ENCODE results near the gene SARNP.

Gene SARNP

DNA sequence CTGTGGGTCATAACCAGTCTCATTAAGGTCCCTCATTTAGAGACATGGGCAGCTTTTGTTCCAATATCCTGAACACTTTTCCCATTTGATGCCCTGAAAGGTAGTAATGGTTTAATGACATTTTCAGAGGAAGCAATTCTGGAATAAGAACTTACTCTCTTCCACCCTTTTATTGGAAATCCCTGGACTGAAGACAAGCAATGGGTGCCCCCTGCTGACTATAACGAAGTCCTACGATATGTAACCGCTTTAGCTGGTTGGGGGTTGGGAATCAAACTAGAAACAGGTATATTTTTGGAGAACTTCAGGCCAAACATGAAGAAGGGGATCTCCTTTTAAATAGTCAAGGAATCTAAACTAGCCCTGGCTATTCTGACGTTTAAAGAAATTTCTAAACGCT lies 20.5 kb downstream of the SARNP start:
- H3K27ac ChIP-seq = no peak overlapping the region
- no peak for DNase-seq (ENCODE audit: low spot score)
- no peak overlapping the region for H3K4me3 ChIP-seq
- TF ChIP-seq, protein P1, sequence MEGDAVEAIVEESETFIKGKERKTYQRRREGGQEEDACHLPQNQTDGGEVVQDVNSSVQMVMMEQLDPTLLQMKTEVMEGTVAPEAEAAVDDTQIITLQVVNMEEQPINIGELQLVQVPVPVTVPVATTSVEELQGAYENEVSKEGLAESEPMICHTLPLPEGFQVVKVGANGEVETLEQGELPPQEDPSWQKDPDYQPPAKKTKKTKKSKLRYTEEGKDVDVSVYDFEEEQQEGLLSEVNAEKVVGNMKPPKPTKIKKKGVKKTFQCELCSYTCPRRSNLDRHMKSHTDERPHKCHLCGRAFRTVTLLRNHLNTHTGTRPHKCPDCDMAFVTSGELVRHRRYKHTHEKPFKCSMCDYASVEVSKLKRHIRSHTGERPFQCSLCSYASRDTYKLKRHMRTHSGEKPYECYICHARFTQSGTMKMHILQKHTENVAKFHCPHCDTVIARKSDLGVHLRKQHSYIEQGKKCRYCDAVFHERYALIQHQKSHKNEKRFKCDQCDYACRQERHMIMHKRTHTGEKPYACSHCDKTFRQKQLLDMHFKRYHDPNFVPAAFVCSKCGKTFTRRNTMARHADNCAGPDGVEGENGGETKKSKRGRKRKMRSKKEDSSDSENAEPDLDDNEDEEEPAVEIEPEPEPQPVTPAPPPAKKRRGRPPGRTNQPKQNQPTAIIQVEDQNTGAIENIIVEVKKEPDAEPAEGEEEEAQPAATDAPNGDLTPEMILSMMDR (IDR thresholded peaks at IDR 0.05) = no peak

DNA sequence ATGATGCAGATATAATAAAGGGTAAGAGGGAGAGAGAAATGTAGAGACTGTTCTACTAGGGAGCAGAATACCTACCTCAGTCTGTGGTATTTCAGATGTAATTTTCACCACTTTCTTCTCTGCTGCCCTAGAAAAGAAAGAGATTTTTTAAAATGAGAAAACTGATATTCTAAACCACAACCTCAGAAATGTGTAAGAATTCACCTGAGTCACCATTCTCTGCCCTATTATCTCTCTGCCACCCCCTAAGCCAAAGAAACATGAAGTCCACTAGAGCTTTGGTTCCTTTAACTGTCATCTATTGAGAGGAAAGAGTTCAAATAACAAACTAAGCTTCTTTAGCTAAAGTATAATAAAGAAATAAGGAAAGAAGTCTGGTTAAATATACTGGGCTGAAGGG lies 21.6 kb downstream of the SARNP start:
- no peak for DNase-seq (ENCODE audit: low spot score)
- TF ChIP-seq, protein P1 (IDR thresholded peaks at IDR 0.05) = no peak
- Histone ChIP-seq H3K4me3 (no peak overlapping the region), H3K27ac (no peak overlapping the region)

DNA sequence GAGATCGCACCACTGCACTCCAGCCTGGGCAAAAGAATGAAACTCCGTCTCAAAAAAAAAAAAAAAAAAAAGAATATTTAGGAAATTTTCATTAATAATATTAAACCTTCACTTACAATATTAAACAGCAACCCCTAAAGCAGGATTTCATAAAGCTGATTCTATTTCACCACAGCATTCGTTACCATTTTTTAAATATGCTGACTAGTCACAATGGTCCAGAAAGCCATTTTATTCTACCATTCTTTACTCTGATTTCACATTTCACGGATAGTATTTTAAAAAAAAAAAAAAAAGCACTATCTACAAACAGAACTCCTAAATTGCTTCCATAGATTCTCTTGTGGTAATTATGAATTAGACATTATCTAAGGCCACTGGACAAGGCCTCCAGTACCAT lies 27.6 kb downstream of the SARNP start:
- TF ChIP-seq, protein P1 (IDR thresholded peaks at IDR 0.05) = no peak
- DNase-seq (ENCODE audit: low spot score) = no peak
- no peak overlapping the region for H3K27ac ChIP-seq
- no peak overlapping the region for H3K4me3 ChIP-seq

DNA sequence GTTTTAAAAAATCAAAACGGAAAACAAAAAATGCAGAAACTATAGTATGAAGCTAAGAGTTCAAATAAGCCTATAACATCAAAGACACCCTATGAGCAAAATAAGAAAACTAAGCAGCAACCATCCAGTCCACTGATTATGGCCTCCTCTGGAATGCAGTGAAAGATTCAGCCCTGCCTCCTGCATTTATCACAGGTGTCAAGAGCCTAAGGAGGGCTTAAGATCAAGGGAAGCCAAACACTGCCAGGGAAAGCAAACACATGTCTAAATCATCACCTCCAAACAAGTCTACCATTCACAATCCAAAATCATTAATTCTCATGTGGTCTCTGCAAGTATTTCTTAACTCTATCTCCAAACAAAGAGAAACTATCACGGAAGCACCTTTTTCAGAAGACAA lies 28.4 kb downstream of the SARNP start:
- DNase-seq (ENCODE audit: low spot score) = no peak
- TF ChIP-seq, protein P1 (IDR thresholded peaks at IDR 0.05) = no peak
- H3K27ac ChIP-seq = no peak overlapping the region
- no peak overlapping the region for H3K4me3 ChIP-seq

DNA sequence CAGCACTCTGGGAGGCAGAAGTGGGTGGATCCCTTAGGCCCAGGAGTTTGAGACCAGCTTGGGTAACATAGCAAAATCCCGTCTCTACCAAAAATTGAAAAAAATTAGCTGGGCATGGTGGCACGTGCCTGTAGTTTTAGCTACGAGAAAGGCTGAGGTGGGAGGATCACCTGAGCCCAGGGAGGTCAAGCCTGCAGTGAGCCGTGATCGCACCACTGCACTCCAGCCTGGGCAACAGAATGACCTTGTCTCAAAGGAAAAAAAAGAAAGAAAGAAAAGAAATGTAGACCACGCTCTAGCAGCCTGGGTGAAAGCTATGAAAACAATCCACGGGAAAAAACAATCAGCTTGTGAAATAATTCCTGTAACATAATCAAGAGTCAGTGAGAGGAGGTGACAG lies 29.0 kb downstream of the SARNP start:
- TF ChIP-seq, protein P1 (IDR thresholded peaks at IDR 0.05) = no peak
- H3K27ac ChIP-seq = no peak overlapping the region
- no peak for DNase-seq (ENCODE audit: low spot score)
- no peak overlapping the region for H3K4me3 ChIP-seq

DNA sequence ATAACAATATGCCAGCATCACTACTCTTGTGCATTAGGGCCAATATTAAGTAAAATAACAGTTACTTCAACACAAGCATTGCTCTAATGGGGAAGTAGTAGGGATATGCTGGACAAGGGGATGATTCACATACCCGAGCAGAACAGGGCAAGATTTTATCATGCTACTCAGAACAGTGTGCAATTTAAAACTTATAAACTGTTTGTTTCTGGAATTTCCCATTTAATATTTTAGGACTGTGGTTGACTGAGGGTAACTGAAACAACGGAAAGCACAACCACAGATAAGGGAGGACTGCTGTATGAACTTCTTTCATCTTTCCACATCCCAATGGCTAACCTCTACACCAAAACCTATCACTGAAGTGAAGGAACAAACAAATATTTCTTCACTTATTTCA lies 36.8 kb downstream of the SARNP start:
- DNase-seq (ENCODE audit: low spot score) = no peak
- Histone ChIP-seq H3K4me3 (no peak overlapping the region), H3K27ac (no peak overlapping the region)
- TF ChIP-seq, protein P1 (IDR thresholded peaks at IDR 0.05) = no peak

DNA sequence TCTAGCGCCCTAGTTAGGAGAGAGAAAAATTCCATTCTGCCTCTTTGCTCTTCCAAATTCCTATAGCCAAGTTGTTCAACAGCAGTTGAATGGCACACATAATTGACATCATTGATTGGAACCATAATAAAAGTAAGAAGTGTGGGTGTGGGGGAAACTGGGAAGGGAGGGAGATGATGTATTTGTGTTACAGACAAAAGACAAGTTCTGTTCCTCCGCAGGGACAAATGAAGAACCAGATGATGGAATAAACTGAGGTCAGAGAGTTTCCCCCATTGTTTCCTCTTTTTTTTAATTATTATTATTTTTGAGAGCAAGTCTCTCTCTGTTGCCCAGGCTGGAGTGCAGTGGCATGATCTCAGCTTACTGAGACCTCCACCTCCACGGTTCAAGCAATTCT lies 39.7 kb downstream of the SARNP start:
- H3K4me3 ChIP-seq = no peak overlapping the region
- no peak overlapping the region for H3K27ac ChIP-seq
- DNase-seq (ENCODE audit: low spot score) = no peak
- TF ChIP-seq, protein P1 (IDR thresholded peaks at IDR 0.05) = no peak

Data from coronary artery (tissue), 2 donors.